CD4-positive, alpha-beta T cell treated with Interleukin-21 for 1 hour (primary cell): ENCODE results near the gene TRIB2.

Experiments
- DNase-seq: peaks from one replicate; pipeline ENCODE4 v3.0.0-alpha.2; 2020

TRIB2 gene

DNA sequence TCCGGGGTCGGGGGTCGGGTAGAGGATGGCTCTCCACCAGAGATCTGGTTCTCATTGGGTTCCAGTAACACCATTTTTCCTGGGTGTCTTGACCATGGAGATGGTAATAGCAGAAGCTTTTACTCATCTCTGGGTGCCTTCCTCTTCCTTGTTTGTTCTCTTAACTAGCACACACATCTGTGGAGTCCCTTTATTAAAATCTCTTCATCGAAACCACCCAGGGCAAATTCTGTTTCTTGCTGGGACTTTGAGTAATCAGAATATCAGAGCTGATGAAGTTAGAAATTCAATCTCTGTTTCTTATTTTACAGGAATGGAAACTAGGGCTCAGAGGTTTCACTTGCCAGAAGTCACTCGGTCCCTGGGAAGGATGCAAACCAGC, 15.0 kb upstream of the TRIB2 start:
- DNase-seq, result no peak

DNA sequence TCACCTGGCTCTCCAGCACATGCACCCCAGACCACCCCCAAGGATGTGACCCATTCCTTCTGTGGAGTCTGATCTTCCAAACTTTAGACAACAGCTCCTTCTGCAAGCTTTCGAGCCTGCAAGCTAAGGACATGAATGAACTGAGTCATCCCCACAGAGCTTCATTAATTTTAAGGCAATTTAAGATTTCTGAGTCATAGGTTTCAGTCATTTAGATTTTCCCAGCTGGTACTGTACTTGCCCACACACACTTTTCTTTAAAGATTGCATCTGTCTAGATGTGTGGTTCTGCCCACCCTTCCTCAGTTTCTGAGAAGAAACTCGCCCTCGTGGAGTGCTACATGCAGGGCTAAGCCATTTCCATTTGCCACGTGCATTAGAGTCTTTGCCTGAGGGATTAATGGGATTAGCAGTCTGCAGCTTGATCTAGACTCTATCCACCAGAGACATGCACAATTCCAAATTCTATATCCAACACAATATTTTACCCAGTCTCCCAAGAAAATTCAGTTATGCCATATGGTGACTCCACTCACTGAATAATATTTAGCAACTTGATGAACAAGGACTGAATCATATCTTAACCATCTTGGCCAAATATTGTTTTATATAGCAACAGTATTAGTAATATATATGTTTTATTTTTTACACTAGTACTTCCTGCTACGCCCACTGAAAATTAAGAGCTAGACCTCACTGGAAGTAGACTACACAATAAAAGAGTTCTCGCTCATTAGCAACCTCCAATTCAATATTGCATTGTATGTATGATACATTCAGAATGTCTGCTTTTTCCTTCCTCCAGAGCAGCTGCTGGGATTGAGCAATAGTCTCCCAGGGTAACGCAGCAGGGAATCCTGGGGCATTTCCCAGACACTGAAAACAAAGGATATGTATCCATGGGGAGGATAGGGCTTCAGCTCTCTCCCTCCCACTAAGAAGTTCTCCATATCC, 14.3 kb upstream of the TRIB2 start:
- DNase-seq, result no peak

DNA sequence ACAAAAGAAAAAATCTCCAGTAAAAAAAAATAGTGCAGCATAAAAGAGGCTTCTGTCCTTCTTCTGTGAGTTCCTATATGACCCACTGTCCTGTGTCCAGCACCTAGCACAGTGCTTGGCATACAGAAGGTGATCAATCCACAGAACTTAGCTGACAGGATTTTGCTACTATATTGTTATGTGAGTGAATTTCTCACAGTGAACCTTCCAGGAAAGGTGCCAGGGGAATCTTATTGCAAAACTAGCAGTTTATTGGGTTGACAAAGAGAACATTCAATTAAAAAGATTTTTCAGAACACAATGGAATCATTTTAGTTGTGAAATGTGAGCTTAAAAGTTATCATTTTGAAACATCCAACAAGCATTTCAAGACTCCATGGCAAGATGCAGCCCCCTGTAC, 12.4 kb upstream of the TRIB2 start:
- DNase-seq, result no peak

DNA sequence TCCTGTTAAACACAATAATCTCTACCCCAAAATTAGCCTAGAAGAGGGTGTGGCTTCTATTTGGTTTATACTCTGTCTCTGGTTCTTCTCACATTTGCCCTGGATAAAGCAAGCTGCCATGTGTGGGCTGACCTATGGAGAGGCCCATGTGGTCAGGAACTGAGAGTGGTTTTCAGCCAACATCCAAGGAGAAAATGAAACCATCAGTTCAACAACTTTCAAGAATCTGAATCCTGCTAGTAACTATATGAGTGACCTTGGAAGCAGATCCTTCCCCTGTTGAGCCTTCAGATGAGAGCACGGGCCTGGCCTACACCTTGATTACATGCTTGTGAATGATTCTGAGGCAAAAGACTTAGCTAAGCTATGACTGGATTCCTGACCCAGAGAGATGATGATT, 11.5 kb upstream of the TRIB2 start:
- DNase-seq, result no peak

DNA sequence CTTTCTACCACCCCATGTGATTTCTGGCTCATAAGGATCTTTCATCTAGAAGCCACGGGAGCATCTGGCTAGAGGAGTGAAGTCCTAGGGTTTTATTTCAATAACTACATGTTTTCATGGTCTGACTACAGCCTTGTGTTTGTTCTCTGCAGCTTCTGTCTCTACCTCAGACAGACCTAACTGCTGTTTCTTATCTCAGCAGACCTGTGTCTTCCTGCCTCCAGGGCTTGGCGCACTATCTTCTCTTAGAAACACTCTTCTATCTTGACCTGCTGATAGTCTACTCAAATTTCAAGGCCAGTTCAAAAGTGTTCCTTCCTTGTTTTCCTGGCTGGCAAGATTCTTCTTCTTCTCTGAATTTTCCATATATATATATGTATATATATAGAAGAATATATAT, 11.0 kb upstream of the TRIB2 start:
- no peak for DNase-seq

DNA sequence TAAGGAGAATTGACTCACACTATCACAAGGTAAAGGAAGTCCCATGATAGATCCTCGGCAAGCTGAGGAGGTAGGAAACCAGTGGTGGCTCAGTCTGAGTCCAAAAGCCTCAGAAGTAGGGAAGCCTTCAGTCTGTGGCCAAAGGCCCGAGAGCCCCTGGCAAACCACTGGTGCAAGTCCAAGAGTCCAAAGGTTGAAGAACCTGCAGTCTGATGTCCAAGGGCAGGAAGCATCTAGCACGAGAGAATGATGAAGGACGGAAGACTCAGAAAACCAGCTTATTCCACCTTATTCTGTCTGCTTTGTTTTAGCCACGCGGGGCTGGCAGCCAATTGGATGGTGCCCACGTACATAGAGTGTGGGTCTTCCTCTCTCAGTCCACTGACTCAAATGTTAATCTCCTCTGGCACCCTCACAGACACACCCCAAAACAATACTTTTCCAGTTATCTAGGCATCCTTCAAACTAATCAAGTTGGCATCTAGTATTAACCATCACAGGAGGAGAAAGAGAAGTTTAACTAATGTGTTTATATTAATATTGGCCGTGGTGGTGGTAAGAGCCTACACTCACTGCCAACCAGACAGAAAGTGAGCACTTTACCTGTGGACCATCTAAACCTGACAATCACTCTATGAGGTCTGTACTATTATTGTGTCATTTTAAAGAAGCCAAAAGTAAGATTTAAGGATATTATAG, 8.1 kb upstream of the TRIB2 start:
- DNase-seq, result no peak

DNA sequence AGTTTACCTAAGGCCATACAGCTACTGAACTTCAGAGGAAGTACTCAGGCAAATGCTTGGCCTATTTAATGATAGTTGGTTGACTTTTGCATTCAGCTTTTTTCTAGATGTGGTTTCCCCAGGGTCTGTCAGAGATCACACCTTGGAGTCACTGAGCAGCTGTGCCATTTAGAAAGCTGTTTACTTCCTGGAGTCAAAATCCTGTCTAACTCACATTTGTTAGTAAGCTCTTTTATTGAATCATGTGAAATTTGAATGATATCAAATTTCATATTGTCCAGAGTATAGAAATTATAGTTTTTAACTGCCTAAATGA, 7.6 kb upstream of the TRIB2 start:
- DNase-seq, result peak; percentile 73

DNA sequence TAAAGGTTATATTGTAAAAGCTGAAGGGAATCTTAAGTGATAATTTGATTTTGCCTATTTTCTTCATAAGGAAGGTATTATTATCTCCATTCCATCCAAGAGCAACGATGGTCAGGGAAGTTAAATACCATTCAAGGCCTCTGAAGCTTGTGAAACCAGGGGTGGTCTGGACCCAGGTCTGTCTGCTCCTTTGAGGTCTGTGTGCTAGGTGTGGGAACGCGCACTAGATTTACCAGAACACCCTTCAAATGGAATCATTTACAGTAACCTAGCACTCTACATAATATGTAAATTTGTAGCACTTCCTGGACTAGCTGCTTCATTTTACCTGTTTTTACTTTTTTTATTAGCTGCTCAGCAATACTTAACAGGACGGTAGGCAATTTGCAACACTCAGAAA, 6.4 kb upstream of the TRIB2 start:
- DNase-seq, result peak; percentile 41

DNA sequence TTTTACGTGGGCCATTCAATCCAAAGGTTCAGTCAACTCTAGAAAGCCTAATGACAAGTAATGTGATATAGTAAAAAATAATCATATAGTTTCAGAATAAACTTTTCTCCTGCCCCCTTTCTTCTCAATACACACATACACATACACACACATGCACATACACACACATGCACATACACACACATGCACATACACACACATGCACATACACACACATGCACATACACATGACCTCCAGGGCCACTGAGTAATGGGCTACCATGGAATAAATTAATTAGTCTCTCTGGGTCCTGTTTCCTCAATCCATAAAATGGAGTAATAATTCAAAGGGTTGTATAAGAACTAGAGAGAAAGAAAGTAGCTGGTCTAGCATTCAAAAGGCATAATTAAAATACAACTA, 5.4 kb upstream of the TRIB2 start:
- DNase-seq, result no peak

DNA sequence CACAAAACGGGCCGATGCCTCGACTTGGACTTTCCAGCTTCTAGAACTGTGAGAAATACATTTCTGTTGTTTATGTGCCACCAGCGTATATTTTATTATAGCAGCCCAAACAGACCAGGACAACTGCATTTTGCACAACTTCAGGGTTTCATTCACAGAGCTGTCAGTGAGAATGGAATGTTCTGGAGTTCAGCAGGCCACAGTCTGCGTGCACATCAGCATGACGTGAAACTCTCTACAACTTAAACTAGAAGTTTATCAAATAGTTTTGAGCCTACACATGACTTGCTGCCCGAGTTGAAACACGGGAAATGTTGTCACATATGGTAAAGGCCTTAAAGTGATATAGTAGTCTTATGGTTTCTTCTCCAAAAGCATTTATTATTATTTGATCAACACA, 3.9 kb upstream of the TRIB2 start:
- DNase-seq, result no peak

DNA sequence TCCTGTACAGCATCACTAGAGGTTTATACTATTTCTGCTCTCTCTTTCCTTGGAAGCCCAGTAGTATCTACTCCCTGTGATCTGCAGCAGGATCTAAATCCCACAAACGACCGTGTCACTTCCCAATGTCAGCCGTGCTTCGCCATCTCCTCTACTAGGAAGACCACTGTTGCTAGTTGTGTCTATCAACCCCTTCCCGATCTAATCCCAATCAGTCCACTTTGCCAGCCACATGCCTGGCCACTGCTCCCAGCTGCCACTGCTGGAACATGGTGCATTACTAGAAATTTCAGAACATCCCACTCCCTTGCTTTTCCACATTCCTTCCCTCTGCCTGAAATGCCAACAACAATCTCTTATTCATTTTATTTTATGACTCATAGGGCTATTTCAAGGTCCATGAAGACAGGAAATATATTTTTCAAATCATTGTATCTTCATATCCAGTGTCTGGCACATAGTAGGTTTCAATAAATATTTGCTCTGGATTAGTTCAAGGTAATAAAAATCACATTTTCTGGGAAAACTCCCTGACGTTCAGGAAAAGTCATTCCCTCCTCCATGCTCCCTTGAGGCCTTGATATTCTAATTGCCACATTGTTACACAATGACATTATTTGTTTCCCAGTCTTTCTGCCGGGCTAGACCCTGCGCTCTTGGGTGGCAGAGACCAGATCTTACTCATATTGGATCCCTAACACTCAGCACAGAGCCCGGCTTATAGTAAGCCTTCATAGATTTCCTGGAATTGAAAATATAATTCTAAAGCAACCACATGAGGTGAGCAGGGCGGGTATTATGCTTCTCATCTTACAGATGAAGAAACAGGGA, 2.1 kb upstream of the TRIB2 start:
- no peak for DNase-seq

DNA sequence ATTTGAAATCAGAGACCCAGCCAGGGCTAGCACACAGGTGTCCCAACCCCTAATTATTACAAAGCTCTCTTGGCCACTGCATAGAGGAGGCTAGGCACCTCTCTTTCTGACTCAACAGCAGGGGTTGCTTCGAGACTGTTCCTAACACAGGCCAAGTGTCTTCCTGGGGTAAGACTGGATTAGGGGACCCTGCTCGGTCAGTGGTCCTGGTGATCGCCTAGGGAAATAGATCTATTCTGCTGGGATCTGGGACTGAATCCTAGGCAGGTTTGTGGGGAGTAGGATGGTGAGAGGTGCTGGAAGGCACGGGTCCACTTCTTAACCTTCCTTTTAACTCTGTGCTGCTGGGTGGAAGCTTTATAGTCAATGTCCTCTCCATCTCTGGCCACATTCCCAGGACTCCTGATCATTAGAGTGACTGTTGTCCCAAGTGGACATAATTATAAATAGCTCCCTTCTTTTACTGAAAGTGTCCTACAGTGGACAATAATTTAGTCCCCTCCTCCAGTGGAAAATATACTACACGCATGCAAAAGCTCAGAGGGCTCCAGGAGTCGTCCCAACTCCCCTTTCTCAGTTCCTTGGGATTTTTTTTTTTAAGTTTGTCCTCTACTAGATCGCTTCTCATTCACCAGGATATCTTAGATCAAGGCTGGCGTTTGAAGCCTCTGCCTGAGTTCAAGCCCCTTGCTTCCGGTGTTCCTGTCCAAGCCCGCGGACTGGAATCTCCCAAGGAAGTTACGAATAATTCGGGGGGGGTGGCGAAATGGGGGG, 1.3 kb upstream of the TRIB2 start:
- no peak for DNase-seq

DNA sequence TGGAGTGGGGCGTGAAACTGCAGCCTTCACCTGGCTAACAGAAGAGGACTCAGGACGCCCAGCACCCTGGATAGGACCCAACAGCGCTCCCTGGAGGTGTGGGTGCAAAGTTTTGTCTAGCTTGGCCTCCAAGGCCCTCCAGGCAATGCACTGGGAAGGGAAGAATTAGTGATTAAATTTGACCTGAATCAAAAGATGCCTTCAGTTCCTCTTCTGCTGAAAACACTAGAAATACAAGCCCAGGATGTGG, 779 bp upstream of the TRIB2 start:
- DNase-seq, result peak; percentile 87

DNA sequence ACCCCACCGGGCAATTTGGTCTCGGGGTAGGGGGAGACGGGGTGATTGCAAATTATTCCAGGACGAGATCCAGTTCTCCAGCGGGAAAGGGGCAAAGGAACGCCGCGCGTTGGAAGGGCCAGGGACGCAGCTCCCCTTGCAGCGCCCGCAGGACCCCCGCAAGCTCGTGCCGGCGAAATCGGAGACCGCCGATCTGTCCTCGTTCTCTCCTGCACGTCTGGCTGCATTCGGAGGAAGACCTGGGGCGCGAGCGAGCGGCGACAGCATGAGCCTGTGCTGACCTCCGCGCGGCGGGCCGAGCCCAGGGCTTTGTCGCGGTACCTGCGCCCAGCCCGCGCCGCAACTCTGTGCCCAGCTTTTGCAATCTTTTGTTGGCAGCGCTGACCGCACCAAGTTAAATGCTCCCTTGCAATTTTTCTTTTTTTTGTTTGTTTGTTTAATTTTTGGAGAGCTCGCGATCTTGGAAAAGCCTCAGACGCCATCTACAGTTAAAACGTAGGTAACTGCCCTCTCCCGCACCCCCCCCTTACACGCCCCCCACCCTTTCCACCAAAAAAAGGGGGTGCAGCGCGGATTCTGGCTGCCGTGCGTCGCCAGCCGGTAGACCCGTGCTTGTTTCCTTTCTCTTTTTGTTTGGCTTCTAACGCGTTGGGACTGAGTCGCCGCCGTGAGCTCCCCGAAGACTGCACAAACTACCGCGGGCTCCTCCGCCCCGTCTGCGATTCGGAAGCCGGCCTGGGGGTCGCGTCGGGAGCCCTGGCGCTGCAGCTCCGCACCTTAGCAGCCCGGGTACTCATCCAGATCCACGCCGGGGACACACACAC, 667 bp downstream of the TRIB2 start:
- DNase-seq, result peak; percentile 74

DNA sequence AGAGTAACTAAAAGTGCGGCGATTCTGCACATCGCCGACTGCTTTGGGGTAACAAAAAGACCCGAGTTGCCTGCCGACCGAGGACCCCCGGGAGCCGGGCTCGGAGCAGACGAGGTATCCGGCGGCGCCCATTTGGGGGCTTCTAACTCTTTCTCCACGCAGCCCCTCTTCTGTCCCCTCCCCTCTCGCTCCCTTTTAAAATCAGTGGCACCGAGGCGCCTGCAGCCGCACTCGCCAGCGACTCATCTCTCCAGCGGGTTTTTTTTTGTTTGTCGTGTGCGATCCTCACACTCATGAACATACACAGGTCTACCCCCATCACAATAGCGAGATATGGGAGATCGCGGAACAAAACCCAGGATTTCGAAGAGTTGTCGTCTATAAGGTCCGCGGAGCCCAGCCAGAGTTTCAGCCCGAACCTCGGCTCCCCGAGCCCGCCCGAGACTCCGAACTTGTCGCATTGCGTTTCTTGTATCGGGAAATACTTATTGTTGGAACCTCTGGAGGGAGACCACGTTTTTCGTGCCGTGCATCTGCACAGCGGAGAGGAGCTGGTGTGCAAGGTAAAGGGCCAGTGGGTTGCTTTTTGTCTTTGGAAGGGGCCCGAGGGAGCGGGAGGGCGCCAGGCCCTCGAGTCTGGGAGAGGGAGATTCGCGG, 1.4 kb downstream of the TRIB2 start:
- peak; percentile 40 for DNase-seq

DNA sequence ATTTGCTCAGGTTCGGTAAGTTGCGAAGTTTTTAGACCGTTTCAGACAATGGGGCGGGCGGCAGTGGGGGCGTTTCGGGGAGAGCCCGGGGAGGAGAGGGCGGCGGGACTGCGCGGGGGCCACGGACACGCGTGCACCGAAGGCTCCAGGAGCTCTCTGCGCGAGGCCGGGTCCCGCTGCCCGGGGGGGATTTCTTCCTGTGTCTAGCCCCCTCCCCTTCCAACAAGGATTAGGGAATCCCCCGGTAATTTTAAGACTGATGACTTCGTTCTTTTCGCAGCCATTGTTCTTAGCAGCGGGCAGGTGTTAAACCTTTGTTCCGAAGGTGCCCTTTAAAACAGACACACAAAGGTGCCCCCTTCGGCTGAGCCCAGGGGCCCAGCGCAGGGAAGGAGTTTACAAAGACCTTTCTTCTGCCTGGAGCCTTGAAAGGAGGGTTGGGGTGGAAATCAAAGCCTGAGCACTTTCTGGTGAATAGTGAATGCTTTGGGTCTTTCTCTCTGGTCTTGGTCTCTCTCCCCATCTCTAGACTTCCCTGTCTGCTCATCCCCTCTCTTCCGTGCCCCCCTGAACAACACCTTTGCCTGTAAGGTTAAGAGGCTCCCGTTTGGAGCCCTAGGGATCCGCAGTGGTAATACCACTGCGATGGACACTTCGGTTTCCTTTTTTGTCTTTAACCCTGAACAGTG, 2.1 kb downstream of the TRIB2 start:
- peak; percentile 28 for DNase-seq

DNA sequence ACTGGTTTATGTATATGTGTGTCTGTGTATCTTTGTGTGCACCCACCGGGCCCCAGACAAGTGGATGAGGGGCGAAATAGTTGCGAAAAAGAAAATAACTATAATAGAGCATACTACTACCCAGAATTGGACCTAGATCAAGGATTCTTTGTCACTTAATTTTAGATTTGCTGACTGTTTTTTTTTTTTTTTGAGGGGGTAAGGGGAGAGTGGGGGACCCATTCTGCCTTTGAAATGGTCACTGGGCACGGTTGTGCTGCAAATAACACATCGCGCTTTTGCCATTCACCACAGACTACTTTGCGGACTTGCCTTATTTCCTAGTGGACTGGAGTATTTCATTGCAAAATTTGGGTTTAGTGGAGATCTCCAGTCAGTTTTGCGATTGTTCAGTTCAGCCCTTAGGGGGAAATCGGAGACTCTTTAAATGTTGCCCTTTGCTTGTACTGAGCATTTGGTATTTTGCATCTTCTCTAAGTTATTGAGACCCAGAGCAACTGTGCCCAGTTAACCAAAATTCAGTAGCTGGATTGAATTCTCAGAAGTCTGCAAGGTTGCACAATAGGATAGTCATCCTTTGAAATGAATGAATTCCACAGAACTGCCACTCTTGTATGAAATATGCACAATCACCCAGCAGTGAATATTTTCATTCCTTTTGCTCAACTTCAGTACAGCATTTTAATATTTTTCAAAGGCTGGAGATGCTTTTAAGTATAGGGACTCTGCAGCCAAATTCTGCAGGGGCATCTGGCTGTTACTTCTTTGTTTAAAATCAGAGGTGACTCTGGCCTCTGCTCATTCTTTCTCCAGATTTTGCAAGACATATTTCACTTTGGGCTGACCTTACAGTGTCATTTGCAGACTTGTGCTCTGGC, 2.9 kb downstream of the TRIB2 start:
- DNase-seq, result no peak

DNA sequence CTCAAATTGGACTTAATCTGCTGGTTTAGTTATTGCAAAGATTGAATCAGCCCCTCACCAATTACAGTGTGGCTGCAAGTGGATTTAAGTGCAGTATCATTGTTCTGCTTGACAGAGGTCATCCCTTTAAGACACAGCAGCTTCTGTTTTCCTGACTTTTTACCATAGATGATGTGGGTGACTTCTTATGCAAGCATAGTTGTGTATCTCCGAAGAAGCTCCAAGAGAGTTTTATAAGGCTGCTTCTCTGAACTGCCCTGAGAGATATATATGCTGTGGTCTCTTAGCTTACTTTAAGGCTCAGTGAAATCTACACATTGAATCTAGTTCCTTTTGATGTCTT, 3.5 kb downstream of the TRIB2 start:
- no peak for DNase-seq

DNA sequence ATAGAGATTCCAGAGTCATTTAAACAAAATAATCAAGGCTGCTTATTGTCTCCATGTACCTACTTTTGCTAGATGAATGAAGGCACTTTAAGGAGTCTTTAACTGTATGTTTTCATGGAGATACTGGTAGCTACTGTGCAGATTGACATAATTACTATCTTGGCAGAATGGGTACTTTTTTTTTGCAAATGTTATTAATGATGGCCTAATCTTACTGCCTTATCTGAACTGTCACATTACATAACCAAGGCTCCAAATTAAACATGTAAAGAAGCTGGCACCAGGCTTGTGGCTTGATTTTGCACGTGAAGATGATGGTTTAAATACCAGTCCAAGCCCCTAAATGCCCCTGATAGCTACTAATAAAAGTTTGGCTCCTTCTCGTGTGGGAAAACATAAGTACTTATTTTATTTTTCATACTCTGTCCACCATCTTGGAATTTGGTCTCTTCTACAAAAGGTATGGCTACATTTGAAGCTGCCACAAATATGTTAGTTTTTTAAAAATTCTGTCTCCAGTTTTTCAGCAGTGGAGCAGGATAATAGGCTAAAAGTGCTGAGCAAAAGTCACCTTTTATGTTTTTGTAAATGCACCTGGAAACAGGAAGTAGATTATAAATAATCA, 4.1 kb downstream of the TRIB2 start:
- no peak for DNase-seq
